Smooth muscle cell (in vitro differentiated cells): ENCODE results near the gene ITIH2. TPM values are rescaled to one million over a fixed set of nuclear protein-coding genes. Genes with fewer than 3 reads are reported as not detected.

Source experiments
- DNase-seq: peaks from one replicate; lab custom pipeline; 2025; ENCODE audit not compliant: unreplicated experiment; lab: John Stamatoyannopoulos, UW
- H2AFZ ChIP-seq: fragments of 200-600 bp; sonication (generic); 2 replicates; pipeline ENCODE4 v1.6.0; 2016; ENCODE audit warnings: antibody characterized with exemption, low read depth, mild to moderate bottlenecking
- H3F3A ChIP-seq: fragments of 200-600 bp; sonication (generic); 2 replicates; pipeline ENCODE4 v1.6.0; 2017; ENCODE audit warnings: antibody characterized with exemption, low read depth
- H3K27ac ChIP-seq: fragments of 200-600 bp; sonication (generic); 2 replicates; pipeline ENCODE4 v1.5.1; 2016; ENCODE audit warnings: low read depth, mild to moderate bottlenecking
- H3K27me3 ChIP-seq: fragments of 200-600 bp; sonication (generic); 2 replicates; pipeline ENCODE4 v1.6.1; 2016; ENCODE audit warnings: low read depth, mild to moderate bottlenecking
- H3K36me3 ChIP-seq: fragments of 200-600 bp; sonication (generic); 2 replicates; pipeline ENCODE4 v1.5.1; 2016; ENCODE audit warnings: low read depth
- H3K4me1 ChIP-seq: fragments of 200-600 bp; sonication (generic); 2 replicates; pipeline ENCODE4 v1.5.1; 2016; ENCODE audit warnings: low read depth
- H3K4me2 ChIP-seq: fragments of 200-600 bp; sonication (generic); 2 replicates; pipeline ENCODE4 v1.6.0; 2016; ENCODE audit warnings: mild to moderate bottlenecking
- H3K4me3 ChIP-seq: fragments of 200-600 bp; sonication (generic); 2 replicates; pipeline ENCODE4 v1.5.1; 2016; ENCODE audit warnings: mild to moderate bottlenecking
- H3K79me2 ChIP-seq: fragments of 200-600 bp; sonication (generic); 2 replicates; pipeline ENCODE4 v1.6.0; 2016; ENCODE audit warnings: low read depth, mild to moderate bottlenecking
- H3K9ac ChIP-seq: fragments of 200-600 bp; sonication (generic); 2 replicates; pipeline ENCODE4 v1.6.0; 2016; ENCODE audit warnings: low read depth
- H3K9me3 ChIP-seq: fragments of 200-600 bp; sonication (generic); replicated peaks from 2 replicates; pipeline ENCODE4 v1.5.1; 2016; ENCODE audit warnings: low read depth
- H4K20me1 ChIP-seq: fragments of 200-600 bp; sonication (generic); 2 replicates; pipeline ENCODE4 v1.6.0; 2016; ENCODE audit warnings: low read depth
- CTCF ChIP-seq: fragments of 200-600 bp; sonication (generic); IDR thresholded peaks from 2 replicates; pipeline ENCODE4 v1.5.1; 2017; ENCODE audit warnings: borderline replicate concordance, mild to moderate bottlenecking, antibody characterized with exemption; ENCODE audit not compliant: insufficient read depth, poor library complexity, severe bottlenecking
- WGBS: methylation state at CpG from one replicate; pipeline ENCODE4 v1.1.7; 2016; ENCODE audit warnings: low lambda C conversion rate; 5-methylcytosine and 5-hydroxymethylcytosine counted together
- polyA plus RNA-seq: library from polyadenylated mRNA; unstranded; fragments of >200 nt; fragmentation: Nextera tagmentation; extraction: Ambion mirVana; gene quantifications from 2 replicates; pipeline ENCODE4 v1.2.1, GENCODE V29; 2016
- total RNA-seq: library from RNA; depleted of rRNA; stranded (reverse); fragments of >200 nt; gene quantifications from 2 replicates; pipeline ENCODE4 v1.2.3, GENCODE V29; 2014

Gene ITIH2
- total and polyA plus RNA-seq, 2 experiments from 2014 or later = 0.09 to 0.13 TPM

- H3K79me2 ChIP-seq = no peaks in the 10 kb centered on the region
- H3K9me3 ChIP-seq = no peaks in the 10 kb centered on the region
- no peak overlapping the region for H3K27ac ChIP-seq
- H2AFZ ChIP-seq = no peak overlapping the region
- H4K20me1 ChIP-seq = no peaks in the 10 kb centered on the region
- no peak overlapping the region for H3K9ac ChIP-seq
- no peak overlapping the region for H3K4me3 ChIP-seq
- H3K36me3 ChIP-seq = no peaks in the 10 kb centered on the region
- H3K4me2 ChIP-seq = no peak overlapping the region
- H3K4me1 ChIP-seq = no peaks in the 10 kb centered on the region
- TF ChIP-seq CTCF = no peak
- H3F3A ChIP-seq = no peaks in the 10 kb centered on the region
- WGBS = 86% methylated on average over 7 of the region's 7 CpGs
- no peak for DNase-seq
- peaks cover 4% of the 10 kb centered on the region for H3K27me3 ChIP-seq
Measured at GRCh38 chr10:7715515-7715914, 12.4 kb downstream of the ITIH2 start.

GRCh38 chr10:7717767-7718166 is 14.7 kb downstream of the ITIH2 start:
- Histone ChIP-seq H4K20me1 (no peaks in the 10 kb centered on the region), H3K4me1 (no peaks in the 10 kb centered on the region)

GRCh38 chr10:7718685-7719084 is 15.6 kb downstream of the ITIH2 start:
- no peaks in the 10 kb centered on the region for H3K9me3 ChIP-seq
- WGBS = 91% methylated on average over 4 of the region's 4 CpGs
- peaks cover 30% of the 10 kb centered on the region for H3K27me3 ChIP-seq
- no peak overlapping the region for H3K4me2 ChIP-seq
- H3K79me2 ChIP-seq = no peaks in the 10 kb centered on the region
- no peaks in the 10 kb centered on the region for H4K20me1 ChIP-seq
- H3F3A ChIP-seq = no peaks in the 10 kb centered on the region
- H3K9ac ChIP-seq = no peak overlapping the region
- H3K4me3 ChIP-seq = no peak overlapping the region
- no peak for TF ChIP-seq CTCF
- no peaks in the 10 kb centered on the region for H3K36me3 ChIP-seq
- no peak overlapping the region for H2AFZ ChIP-seq
- no peak for DNase-seq
- no peak overlapping the region for H3K27ac ChIP-seq
- no peaks in the 10 kb centered on the region for H3K4me1 ChIP-seq

More at GRCh38 chr10:7717767-7718166, 14.7 kb downstream of the ITIH2 start:
- Histone ChIP-seq H3K9me3 (no peaks in the 10 kb centered on the region), H3F3A (no peaks in the 10 kb centered on the region), H3K9ac (no peak overlapping the region), H3K27ac (no peak overlapping the region), H3K79me2 (no peaks in the 10 kb centered on the region), H3K4me2 (no peak overlapping the region), H3K4me3 (no peak overlapping the region), H3K27me3 (peaks cover 25% of the 10 kb centered on the region), H2AFZ (no peak overlapping the region), H3K36me3 (no peaks in the 10 kb centered on the region)
- 92% methylated on average over 5 of the region's 5 CpGs for WGBS
- DNase-seq = no peak
- no peak for TF ChIP-seq CTCF

- H3F3A ChIP-seq = no peaks in the 10 kb centered on the region
- no peaks in the 10 kb centered on the region for H4K20me1 ChIP-seq
- H3K36me3 ChIP-seq = no peaks in the 10 kb centered on the region
- H3K9ac ChIP-seq = no peak overlapping the region
- H3K4me1 ChIP-seq = no peaks in the 10 kb centered on the region
- H3K79me2 ChIP-seq = no peaks in the 10 kb centered on the region
- 80% methylated on average over 10 of the region's 10 CpGs for WGBS
- peaks cover 46% of the 10 kb centered on the region for H3K27me3 ChIP-seq
- TF ChIP-seq CTCF = no peak
- H3K9me3 ChIP-seq = no peaks in the 10 kb centered on the region
- no peak overlapping the region for H3K27ac ChIP-seq
- no peak overlapping the region for H3K4me3 ChIP-seq
- DNase-seq = no peak
- no peak overlapping the region for H2AFZ ChIP-seq
- H3K4me2 ChIP-seq = no peak overlapping the region
Measured at GRCh38 chr10:7720478-7720877, 17.4 kb downstream of the ITIH2 start.
